Measurements from ENCODE around the gene ABCC2.

DNA sequence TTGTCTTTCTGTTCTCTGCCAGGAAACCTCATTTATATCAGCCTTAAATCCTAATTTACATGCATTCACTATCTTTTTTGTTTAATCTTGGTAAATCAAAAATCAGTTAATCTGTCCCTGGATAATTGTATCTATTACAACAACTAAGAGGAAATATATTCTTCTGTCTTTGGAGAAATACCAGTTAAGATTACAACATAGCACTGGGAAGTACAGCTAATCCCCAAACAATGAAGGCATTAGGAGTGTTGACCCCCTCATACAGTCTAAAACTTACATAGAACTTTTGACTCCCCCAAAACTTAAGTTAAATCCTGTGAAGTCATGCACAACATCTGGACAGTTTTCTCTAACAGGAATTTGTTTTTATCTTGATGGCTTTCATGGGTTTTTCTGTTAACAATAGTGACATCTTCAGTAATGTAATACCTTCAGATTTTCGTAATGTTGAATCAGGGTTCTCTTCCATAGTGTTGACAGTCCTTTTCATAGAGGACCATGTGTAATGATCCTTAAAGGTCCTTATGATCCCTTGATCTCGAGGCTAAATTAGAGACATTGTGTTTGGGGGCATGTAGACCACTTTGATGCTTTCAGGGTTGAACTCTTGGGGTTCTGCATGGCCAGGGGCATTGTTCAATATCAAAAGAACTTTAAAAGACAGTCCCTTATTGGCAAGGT is 24.1 kb upstream of the ABCC2 start:
- TF ChIP-seq, protein P1, sequence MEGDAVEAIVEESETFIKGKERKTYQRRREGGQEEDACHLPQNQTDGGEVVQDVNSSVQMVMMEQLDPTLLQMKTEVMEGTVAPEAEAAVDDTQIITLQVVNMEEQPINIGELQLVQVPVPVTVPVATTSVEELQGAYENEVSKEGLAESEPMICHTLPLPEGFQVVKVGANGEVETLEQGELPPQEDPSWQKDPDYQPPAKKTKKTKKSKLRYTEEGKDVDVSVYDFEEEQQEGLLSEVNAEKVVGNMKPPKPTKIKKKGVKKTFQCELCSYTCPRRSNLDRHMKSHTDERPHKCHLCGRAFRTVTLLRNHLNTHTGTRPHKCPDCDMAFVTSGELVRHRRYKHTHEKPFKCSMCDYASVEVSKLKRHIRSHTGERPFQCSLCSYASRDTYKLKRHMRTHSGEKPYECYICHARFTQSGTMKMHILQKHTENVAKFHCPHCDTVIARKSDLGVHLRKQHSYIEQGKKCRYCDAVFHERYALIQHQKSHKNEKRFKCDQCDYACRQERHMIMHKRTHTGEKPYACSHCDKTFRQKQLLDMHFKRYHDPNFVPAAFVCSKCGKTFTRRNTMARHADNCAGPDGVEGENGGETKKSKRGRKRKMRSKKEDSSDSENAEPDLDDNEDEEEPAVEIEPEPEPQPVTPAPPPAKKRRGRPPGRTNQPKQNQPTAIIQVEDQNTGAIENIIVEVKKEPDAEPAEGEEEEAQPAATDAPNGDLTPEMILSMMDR (IDR thresholded peaks at IDR 0.05) = no peak
- no peak for TF ChIP-seq POLR2A (IDR thresholded peaks at IDR 0.05)
